ENCODE data around the gene SMCO2. TPM values are rescaled to one million over a fixed set of nuclear protein-coding genes. Genes with fewer than 3 reads are reported as not detected.

The SMCO2 gene
- total RNA-seq, 6 experiments from 2014 or later: not detected

DNA sequence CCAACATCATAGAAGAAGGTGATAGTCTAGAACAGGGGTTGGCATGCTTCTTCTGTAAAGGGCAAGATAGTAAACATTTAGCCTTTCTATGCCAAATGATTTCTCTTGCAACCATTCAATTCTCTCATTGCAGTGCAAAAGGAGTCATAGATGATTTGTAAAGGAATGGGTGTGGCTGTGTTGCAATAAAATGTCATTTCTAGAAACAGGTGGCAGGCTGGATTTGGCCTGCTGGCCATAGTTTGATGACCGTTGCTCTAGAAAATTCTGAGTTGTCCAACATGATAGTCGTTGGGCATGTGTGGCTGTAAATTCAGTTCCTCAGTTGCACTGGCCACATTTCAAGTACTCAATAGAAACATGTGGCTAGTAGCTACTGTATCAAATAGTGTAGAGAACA lies 21.7 kb downstream of the SMCO2 start:
- H3K4me1 Mint-ChIP-seq (ENCODE audit: low read depth): peaks cover 12% of the 10 kb centered on the region
- H3K27me3 Mint-ChIP-seq (ENCODE audit: insufficient read depth): peaks cover 2% of the 10 kb centered on the region
- no peaks in the 10 kb centered on the region for H3K9me3 Mint-ChIP-seq
- no peak overlapping the region for H3K4me3 Mint-ChIP-seq
- H3K27ac Mint-ChIP-seq: no peak overlapping the region
- TF ChIP-seq, protein P1, sequence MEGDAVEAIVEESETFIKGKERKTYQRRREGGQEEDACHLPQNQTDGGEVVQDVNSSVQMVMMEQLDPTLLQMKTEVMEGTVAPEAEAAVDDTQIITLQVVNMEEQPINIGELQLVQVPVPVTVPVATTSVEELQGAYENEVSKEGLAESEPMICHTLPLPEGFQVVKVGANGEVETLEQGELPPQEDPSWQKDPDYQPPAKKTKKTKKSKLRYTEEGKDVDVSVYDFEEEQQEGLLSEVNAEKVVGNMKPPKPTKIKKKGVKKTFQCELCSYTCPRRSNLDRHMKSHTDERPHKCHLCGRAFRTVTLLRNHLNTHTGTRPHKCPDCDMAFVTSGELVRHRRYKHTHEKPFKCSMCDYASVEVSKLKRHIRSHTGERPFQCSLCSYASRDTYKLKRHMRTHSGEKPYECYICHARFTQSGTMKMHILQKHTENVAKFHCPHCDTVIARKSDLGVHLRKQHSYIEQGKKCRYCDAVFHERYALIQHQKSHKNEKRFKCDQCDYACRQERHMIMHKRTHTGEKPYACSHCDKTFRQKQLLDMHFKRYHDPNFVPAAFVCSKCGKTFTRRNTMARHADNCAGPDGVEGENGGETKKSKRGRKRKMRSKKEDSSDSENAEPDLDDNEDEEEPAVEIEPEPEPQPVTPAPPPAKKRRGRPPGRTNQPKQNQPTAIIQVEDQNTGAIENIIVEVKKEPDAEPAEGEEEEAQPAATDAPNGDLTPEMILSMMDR (IDR thresholded peaks at IDR 0.05): no peak
- no peak for DNase-seq
- H3K36me3 Mint-ChIP-seq (ENCODE audit: low read depth): no peaks in the 10 kb centered on the region; the same call in 1 of the 2 replicates

DNA sequence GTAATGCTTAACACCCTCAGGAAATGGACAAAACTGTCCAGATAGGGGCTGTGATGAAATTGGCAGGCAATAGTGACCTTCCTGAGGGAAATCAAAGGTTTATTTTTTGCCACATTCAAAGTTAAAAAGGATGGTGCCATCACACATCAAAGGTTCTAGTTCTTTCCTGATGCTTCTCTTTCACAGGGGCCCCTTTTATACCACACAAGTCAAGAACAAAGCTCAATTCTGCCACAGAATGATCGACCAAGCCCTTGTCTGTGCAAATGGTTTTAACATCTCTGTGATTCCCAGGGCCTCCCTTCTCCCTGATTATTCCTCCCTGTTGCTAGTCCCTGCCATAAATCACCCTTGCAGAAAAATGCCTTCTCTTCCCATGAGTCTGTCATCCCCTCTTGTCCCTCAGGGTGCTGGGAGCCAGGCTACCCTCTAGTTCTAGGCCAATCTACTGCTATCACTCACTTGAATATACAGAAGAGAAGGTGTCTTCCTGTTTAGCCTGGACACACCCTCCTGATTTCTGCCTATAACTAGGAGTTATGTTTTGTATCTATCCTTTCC lies 22.7 kb downstream of the SMCO2 start:
- H3K9me3 Mint-ChIP-seq: no peaks in the 10 kb centered on the region
- no peak overlapping the region for H3K4me3 Mint-ChIP-seq
- H3K27me3 Mint-ChIP-seq (ENCODE audit: insufficient read depth): peaks cover 3% of the 10 kb centered on the region
- TF ChIP-seq, protein P1 (IDR thresholded peaks at IDR 0.05): no peak
- no peak overlapping the region for H3K27ac Mint-ChIP-seq
- no peaks in the 10 kb centered on the region for H3K36me3 Mint-ChIP-seq (ENCODE audit: low read depth)
- no peak for DNase-seq
- peaks cover 12% of the 10 kb centered on the region for H3K4me1 Mint-ChIP-seq (ENCODE audit: low read depth)

DNA sequence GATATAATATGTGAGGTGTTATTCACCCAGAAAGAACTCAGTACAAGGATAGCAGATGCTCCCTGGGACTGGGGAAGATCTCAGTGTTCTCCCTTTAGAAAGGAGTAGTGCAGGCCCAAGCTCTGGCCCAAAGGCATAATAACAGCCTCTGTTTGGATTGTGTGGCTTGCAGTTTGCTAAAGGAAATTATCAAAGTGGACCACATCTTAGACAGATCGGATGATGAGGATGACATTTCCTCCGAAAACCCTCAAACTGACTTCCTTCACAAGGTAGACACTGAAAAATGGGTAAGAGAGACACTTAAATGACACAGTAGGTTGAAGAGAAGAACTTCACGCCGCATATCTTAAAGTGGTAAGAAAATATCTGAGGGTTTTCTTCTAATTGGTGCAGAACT lies 26.1 kb downstream of the SMCO2 start:
- peaks cover 3% of the 10 kb centered on the region for H3K27me3 Mint-ChIP-seq (ENCODE audit: insufficient read depth)
- TF ChIP-seq, protein P1 (IDR thresholded peaks at IDR 0.05): no peak
- H3K9me3 Mint-ChIP-seq: peaks cover 20% of the 10 kb centered on the region
- H3K4me3 Mint-ChIP-seq: no peak overlapping the region
- no peak for DNase-seq
- peaks cover 22% of the 10 kb centered on the region for H3K4me1 Mint-ChIP-seq (ENCODE audit: low read depth)
- peaks cover 20% of the 10 kb centered on the region for H3K36me3 Mint-ChIP-seq (ENCODE audit: low read depth)
- H3K27ac Mint-ChIP-seq: no peak overlapping the region

DNA sequence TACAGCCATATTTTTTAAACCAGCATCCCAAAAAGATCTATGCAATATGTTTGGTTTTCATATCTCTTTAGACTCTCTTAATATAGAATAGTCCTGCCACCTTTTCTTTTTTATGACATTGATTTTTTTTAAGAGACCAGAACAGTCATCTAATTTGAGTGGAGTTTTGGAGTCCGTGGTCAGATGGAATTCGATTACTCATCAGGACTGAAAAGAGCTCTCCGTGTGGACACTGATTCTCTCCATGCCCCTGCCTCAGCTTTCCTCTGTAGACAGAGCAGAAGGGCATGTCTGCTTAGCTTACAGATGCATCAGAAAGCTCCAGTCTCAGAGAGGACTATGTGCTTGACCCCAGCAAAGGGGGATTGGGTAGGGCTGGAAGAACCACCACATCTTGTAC lies 27.8 kb downstream of the SMCO2 start:
- H3K27ac Mint-ChIP-seq: peak overlapping the region; percentile 59
- DNase-seq: peak; percentile 80
- TF ChIP-seq, protein P1 (IDR thresholded peaks at IDR 0.05): no peak
- H3K4me3 Mint-ChIP-seq: peak overlapping the region; percentile 9
- peaks cover 3% of the 10 kb centered on the region for H3K27me3 Mint-ChIP-seq (ENCODE audit: insufficient read depth)
- peaks cover 29% of the 10 kb centered on the region for H3K36me3 Mint-ChIP-seq (ENCODE audit: low read depth)
- peaks cover 29% of the 10 kb centered on the region for H3K9me3 Mint-ChIP-seq
- H3K4me1 Mint-ChIP-seq (ENCODE audit: low read depth): peaks cover 22% of the 10 kb centered on the region

DNA sequence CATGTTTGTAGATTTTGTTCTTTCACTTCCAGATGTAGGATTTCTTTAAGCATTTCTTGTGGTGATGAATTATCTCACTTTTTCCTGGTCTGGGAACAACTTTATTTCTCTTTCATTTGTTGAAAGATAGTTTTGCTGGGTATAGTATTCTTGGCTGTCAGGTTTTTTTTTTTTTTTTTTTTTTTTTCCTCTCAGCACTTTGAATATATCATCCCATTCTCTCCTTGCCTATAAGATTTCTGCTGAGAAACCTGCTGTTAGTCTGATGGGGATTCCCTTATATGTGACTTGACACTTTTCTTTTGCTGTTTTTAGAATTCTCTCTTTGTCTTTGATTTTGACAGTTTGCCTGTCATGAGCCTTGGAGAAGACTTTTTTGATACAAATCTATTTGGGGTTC lies 30.5 kb downstream of the SMCO2 start:
- no peak for DNase-seq
- Mint-ChIP-seq H3K36me3 (ENCODE audit: low read depth) (peaks cover 35% of the 10 kb centered on the region), H3K9me3 (peaks cover 29% of the 10 kb centered on the region), H3K27me3 (ENCODE audit: insufficient read depth) (peaks cover 3% of the 10 kb centered on the region), H3K4me1 (ENCODE audit: low read depth) (peaks cover 22% of the 10 kb centered on the region), H3K4me3 (no peak overlapping the region), H3K27ac (no peak overlapping the region)
- TF ChIP-seq, protein P1 (IDR thresholded peaks at IDR 0.05): no peak

All from HFFc6 (cell line).